GM12878 (cell line): ENCODE results near the gene IER3. TPM values are rescaled to one million over a fixed set of nuclear protein-coding genes. Genes with fewer than 3 reads are reported as not detected.

Experiments used
- ATAC-seq: fragments of 200-7000 bp; cut with Tn5 transposase; 3 replicates; pipeline ENCODE4 v1.9.1; 2020; ENCODE audit warnings: mild to moderate bottlenecking, moderate library complexity
- BruUV-seq: library from RNA; stranded (reverse); fragments of 400-500 nt; replicated peaks from 2 replicates; lab custom pipeline; 2021; lab: Mats Ljungman, UMichigan
- CTCF ChIA-PET: fragments of 300-600 bp; sonication (Branson Sonifier 250); formaldehyde crosslinking; extraction: SDS; loops from one replicate; lab custom pipeline; 2021; ENCODE audit warnings: inconsistent platforms; lab: Yijun Ruan, JAX
- POLR2A ChIA-PET: fragments of 350-600 bp; formaldehyde crosslinking; extraction: SDS; loops from one replicate; lab custom pipeline; 2021; ENCODE audit warnings: inconsistent platforms; lab: Charles Lee
- RAD21 ChIA-PET: fragments of 300-600 bp; sonication (Branson Sonifier 250); formaldehyde crosslinking; loops from one replicate; lab custom pipeline; 2023; ENCODE audit warnings: antibody characterized with exemption; ENCODE audit not compliant: unreplicated experiment; lab: Charles Lee
- SMC1A ChIA-PET: fragments of 300-600 bp; sonication (Branson Sonifier 250); formaldehyde crosslinking; loops from one replicate; lab custom pipeline; 2023; ENCODE audit not compliant: unreplicated experiment, uncharacterized antibody; lab: Charles Lee
- DNase-seq: peaks from one replicate; pipeline ENCODE4 v3.0.0-alpha.2; 2011; ENCODE audit warnings: low read depth, low spot score
- FAIRE-seq: peaks from 3 replicates; lab custom pipeline; 2011; peaks lifted over from hg19 to GRCh38; lab: Jason Lieb, UNC
- H2AFZ ChIP-seq: 2 replicates; pipeline ENCODE4 v1.6.0; 2011; ENCODE audit warnings: low read depth, low read length, control low read depth; ENCODE audit not compliant: control insufficient read depth
- H3K27ac ChIP-seq: 2 replicates; pipeline ENCODE4 v1.5.1; 2011; ENCODE audit warnings: control low read depth; ENCODE audit not compliant: control insufficient read depth, insufficient read depth
- H3K27me3 ChIP-seq, 2 experiments: replicated peaks in 1 of 2; 2 replicates each; pipeline versions ENCODE4 v1.6.0 to v1.6.1; 2011; ENCODE audit warnings: low read length in 1 of 2; ENCODE audit not compliant: control insufficient read depth in 2 of 2, insufficient read depth in 2 of 2
- H3K36me3 ChIP-seq, 2 experiments: 2 replicates each; pipeline ENCODE4 v1.5.1; 2011; ENCODE audit warnings: low read length in 1 of 2; ENCODE audit not compliant: control insufficient read depth in 2 of 2, insufficient read depth in 2 of 2
- H3K4me1 ChIP-seq: 2 replicates; pipeline ENCODE4 v1.6.1; 2011; ENCODE audit warnings: mild to moderate bottlenecking, low read length, moderate library complexity, mixed read lengths; ENCODE audit not compliant: control insufficient read depth, insufficient read depth
- H3K4me2 ChIP-seq: 2 replicates; pipeline ENCODE4 v1.6.0; 2011; ENCODE audit warnings: control low read depth; ENCODE audit not compliant: control insufficient read depth, insufficient read depth
- H3K4me3 ChIP-seq: fragments of 200-600 bp; sonication (generic); 2 replicates; pipeline ENCODE4 v1.5.1; 2016
- H3K79me2 ChIP-seq: 2 replicates; pipeline ENCODE4 v1.6.0; 2011; ENCODE audit warnings: low read length; ENCODE audit not compliant: control insufficient read depth, insufficient read depth
- H3K9ac ChIP-seq: 2 replicates; pipeline ENCODE4 v1.8.0; 2011; ENCODE audit warnings: low read length, control low read depth, mixed read lengths; ENCODE audit not compliant: control insufficient read depth, insufficient read depth
- H3K9me3 ChIP-seq: replicated peaks from 3 replicates; pipeline ENCODE4 v1.5.1; 2011; ENCODE audit warnings: mild to moderate bottlenecking, low read length; ENCODE audit not compliant: control insufficient read depth, insufficient read depth
- H4K20me1 ChIP-seq: 2 replicates; pipeline ENCODE4 v1.6.0; 2011; ENCODE audit not compliant: control insufficient read depth, insufficient read depth
- EGR1 ChIP-seq, 2 experiments: IDR thresholded peaks; 1 replicate in 1 of 2; 2 replicates in 1 of 2; pipeline ENCODE4 v1.6.1; 2011 to 2012; ENCODE audit warnings: low read depth in 2 of 2, low read length in 2 of 2, borderline replicate concordance in 1 of 2, mild to moderate bottlenecking in 1 of 2, moderate library complexity in 1 of 2
- HCFC1 ChIP-seq: fragments of 150-350 bp; IDR thresholded peaks from 2 replicates; pipeline ENCODE4 v1.6.1; 2014; ENCODE audit warnings: low read length
- NR2C2 ChIP-seq: IDR thresholded peaks from 2 replicates; pipeline ENCODE4 v1.6.1; 2011; ENCODE audit warnings: borderline replicate concordance, low read depth; ENCODE audit not compliant: control insufficient read depth, insufficient read length
- SMAD1 ChIP-seq: fragments of 450-650 bp; IDR thresholded peaks from 2 replicates; pipeline ENCODE4 v1.6.1; 2018; ENCODE audit warnings: mild to moderate bottlenecking, low read depth; ENCODE audit not compliant: partially characterized antibody
- SPI1 ChIP-seq: IDR thresholded peaks from 2 replicates; pipeline ENCODE4 v1.6.1; 2011; ENCODE audit warnings: low read depth, mild to moderate bottlenecking, low read length, moderate library complexity, borderline replicate concordance; ENCODE audit not compliant: insufficient read depth
- TBL1XR1 ChIP-seq: IDR thresholded peaks from 2 replicates; pipeline ENCODE4 v1.6.1; 2012; ENCODE audit warnings: low read depth, low read length, improper control_type of control experiment
- WGBS: methylation state at CpG from one replicate; pipeline ENCODE4 v1.1.6; 2016; ENCODE audit warnings: low lambda C conversion rate; ENCODE audit not compliant: insufficient replicate concordance, insufficient coverage; ENCODE audit errors: missing lambda C conversion rate; 5-methylcytosine and 5-hydroxymethylcytosine counted together
- in situ Hi-C: fragments of 300-500 bp; cut with MboI; formaldehyde crosslinking; loops from 9 replicates; pipeline ENCODE4 v1.14.3; 2018; ENCODE audit warnings: mixed read lengths
- intact Hi-C: fragments of 100-400 bp; cut with micrococcal nuclease; formaldehyde crosslinking; loops from one replicate; pipeline ENCODE4 v1.14.2; 2022; ENCODE audit not compliant: unreplicated experiment
- polyA plus RNA-seq, 11 experiments: library from polyadenylated mRNA; depleted of rRNA in 4 of 11; unstranded in 6 of 11; stranded (reverse) in 5 of 11; fragments of >200 nt; fragmentation: Nextera tagmentation in 4 of 11; fragmentation: Illumina TruSeq in 1 of 11; extraction: Ambion mirVana in 4 of 11; extraction: Trizol in 1 of 11; gene quantifications; 1 replicate in 1 of 11; 2 replicates in 10 of 11; pipeline versions ENCODE4 v1.2.1 to v1.2.3, GENCODE V29; 2011 to 2016; ENCODE audit warnings: inconsistent platforms in 2 of 11, missing spikeins in 2 of 11, low read depth in 1 of 11
- total RNA-seq, 4 experiments: library from RNA; depleted of rRNA in 3 of 4; stranded (reverse); fragments of >200 nt in 3 of 4; fragmentation: Illumina TruSeq in 1 of 4; extraction: Trizol in 1 of 4; gene quantifications; 2 replicates each; pipeline versions ENCODE4 v1.2.1 to v1.2.3, GENCODE V29; 2013 to 2021

The IER3 gene
- total and polyA plus RNA-seq, 10 of the 15 experiments (the other 5 are each of a cell fraction or from before 2014, with no cell fraction given) = 1.9 to 100 (median 32.3) TPM

DNA sequence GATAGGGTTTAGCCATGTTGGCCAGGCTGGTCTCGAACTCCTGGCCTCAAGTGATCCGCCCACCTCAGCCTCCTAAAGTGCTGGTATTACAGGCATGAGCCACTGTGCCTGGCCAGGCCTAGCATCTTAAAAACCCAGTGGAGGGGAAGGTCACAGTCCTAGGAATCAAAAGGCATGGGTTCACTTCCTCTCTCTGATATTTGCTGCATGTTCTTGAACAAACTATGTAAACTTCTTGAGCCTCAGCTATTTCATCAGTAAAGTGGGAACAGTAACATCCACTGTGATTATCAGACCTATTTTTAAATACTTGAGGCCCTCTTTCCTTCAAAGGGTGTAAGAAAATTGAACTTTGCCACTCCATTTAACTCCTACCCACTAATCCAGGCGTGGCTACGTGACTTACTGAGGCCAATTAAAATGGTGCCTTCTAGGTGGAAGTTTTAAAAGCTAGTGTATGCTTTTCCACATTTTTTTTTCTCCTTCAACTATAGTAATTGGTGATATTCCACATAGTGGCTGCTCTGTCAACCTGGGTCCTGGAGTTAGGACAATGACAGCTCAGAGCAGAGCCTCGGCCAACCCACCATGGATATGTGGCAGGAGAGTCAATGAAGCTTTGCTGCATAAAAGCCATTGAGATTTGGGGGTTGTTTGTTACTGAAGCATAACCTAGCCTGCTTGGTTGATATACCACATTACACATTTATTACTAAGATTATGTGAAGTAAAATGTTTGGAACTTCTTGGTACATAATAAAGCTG is 32.2 kb upstream of the IER3 start:
- RAD21 ChIA-PET = interaction anchor here (0.7 to 1.5 kb wide), 3 partner anchors 33 to 232 kb away, joined by 3 to 4 read pairs (median 3); partner anchors contain the start of gene VARS2
- no peaks in the 10 kb centered on the region for H3K36me3 ChIP-seq
- FAIRE-seq (no peak), DNase-seq (no peak), ATAC-seq (no peak; the same call in 2 of the 3 replicates)
- CTCF ChIA-PET = interaction anchor here (1.4 to 3.1 kb wide), 3 partner anchors 9 to 293 kb away, joined by 4 to 10 read pairs (median 5); no protein-coding TSS in a partner anchor
- TF ChIP-seq EGR1 (IDR thresholded peaks at IDR 0.05; ENCODE audit: borderline replicate concordance in 1 of 2, low read depth in 2 of 2, low read length in 2 of 2) (no peak), SMAD1 (no peak), NR2C2 (no peak), TBL1XR1 (no peak), HCFC1 (no peak), SPI1 (peak; percentile 27; the same call in 1 of the 2 replicates)
- WGBS = 62% methylated on average over 5 of the region's 5 CpGs
- intact Hi-C loops = no loop called here
- BruUV-seq = no TSS peak
- H3K4me2 ChIP-seq = no peak overlapping the region
- H3K79me2 ChIP-seq = no peaks in the 10 kb centered on the region
- H3K9ac ChIP-seq = no peak overlapping the region
- SMC1A ChIA-PET = interaction anchor here (0.7 to 3.1 kb wide), 10 partner anchors 9 to 53 kb away, joined by 3 to 22 read pairs (median 4); no protein-coding TSS in a partner anchor
- peaks cover 4% of the 10 kb centered on the region for H3K4me1 ChIP-seq
- no peaks in the 10 kb centered on the region for H3K9me3 ChIP-seq
- in situ Hi-C loops = no loop called here
- no peaks in the 10 kb centered on the region for H4K20me1 ChIP-seq
- H2AFZ ChIP-seq = no peak overlapping the region
- no peaks in the 10 kb centered on the region for H3K27me3 ChIP-seq
- H3K27ac ChIP-seq = no peak overlapping the region
- POLR2A ChIA-PET = interaction anchor here (0.7 to 1.5 kb wide), 8 partner anchors 9 to 62 kb away, joined by 3 to 7 read pairs (median 4); no protein-coding TSS in a partner anchor
- H3K4me3 ChIP-seq = no peak overlapping the region
